Measurements from ENCODE around the gene CNOT2. TPM values are rescaled to one million over a fixed set of nuclear protein-coding genes. Genes with fewer than 3 reads are reported as not detected.

CNOT2 gene
- total RNA-seq, 1 donor: 153 TPM

- DNase-seq (ENCODE audit: insufficient read length, low spot score, missing footprints): peak; percentile 6
- peaks cover 43% of the 10 kb centered on the region for H3K79me2 ChIP-seq (ENCODE audit: insufficient read depth, low read length)
These were observed 62.6 kb downstream of the CNOT2 start for GRCh38 chr12:70305794-70306193.

DNA sequence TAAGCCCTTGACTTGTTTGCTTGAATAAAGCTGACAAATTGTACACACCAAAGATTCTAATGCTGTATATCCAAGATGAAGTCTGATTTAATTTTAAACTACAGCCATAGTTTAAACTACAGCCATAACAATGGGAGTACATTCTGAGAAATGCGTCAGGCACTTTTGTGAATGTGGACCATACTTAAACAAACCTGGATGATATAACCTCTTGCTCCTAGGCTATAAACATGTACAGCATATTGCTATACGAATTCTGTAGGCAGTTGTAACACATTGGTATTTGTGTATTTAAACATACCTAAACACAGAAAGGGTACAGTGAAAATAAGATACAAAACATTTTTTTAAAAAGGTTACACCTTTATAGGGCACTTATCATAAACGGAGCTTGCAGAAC is 63.4 kb downstream of the CNOT2 start:
- H3K27me3 ChIP-seq (ENCODE audit: insufficient read depth, low read length): no peaks in the 10 kb centered on the region
- TF ChIP-seq CTCF (IDR thresholded peaks at IDR 0.05; ENCODE audit: extremely low read depth, low read depth, low read length): no peak
- H4K20me1 ChIP-seq (ENCODE audit: insufficient read depth, low read length): no peaks in the 10 kb centered on the region
- no peaks in the 10 kb centered on the region for H3K9me3 ChIP-seq (ENCODE audit: low read depth, low read length)
- H3K27ac ChIP-seq (ENCODE audit: low read depth, low read length): no peak overlapping the region
- H3K4me3 ChIP-seq (ENCODE audit: insufficient read depth, low read length): no peak overlapping the region
- no peak for DNase-seq (ENCODE audit: insufficient read length, low spot score, missing footprints)
- H3K4me2 ChIP-seq (ENCODE audit: insufficient read depth, low read length): no peak overlapping the region
- peaks cover 5% of the 10 kb centered on the region for H3K4me1 ChIP-seq (ENCODE audit: insufficient read depth, low read length)
- H2AFZ ChIP-seq (ENCODE audit: low read length): no peak overlapping the region
- no peaks in the 10 kb centered on the region for H3K36me3 ChIP-seq (ENCODE audit: insufficient read depth, low read length)
- peaks cover 47% of the 10 kb centered on the region for H3K79me2 ChIP-seq (ENCODE audit: insufficient read depth, low read length)

More at GRCh38 chr12:70305794-70306193, 62.6 kb downstream of the CNOT2 start:
- TF ChIP-seq CTCF (IDR thresholded peaks at IDR 0.05; ENCODE audit: extremely low read depth, low read depth, low read length): no peak
- peaks cover 5% of the 10 kb centered on the region for H3K4me1 ChIP-seq (ENCODE audit: insufficient read depth, low read length)
- H3K4me2 ChIP-seq (ENCODE audit: insufficient read depth, low read length): no peak overlapping the region
- H3K4me3 ChIP-seq (ENCODE audit: insufficient read depth, low read length): no peak overlapping the region
- H3K36me3 ChIP-seq (ENCODE audit: insufficient read depth, low read length): no peaks in the 10 kb centered on the region
- no peaks in the 10 kb centered on the region for H4K20me1 ChIP-seq (ENCODE audit: insufficient read depth, low read length)
- H3K27me3 ChIP-seq (ENCODE audit: insufficient read depth, low read length): no peaks in the 10 kb centered on the region
- H3K9me3 ChIP-seq (ENCODE audit: low read depth, low read length): no peaks in the 10 kb centered on the region
- H3K27ac ChIP-seq (ENCODE audit: low read depth, low read length): peak overlapping the region; percentile 25
- no peak overlapping the region for H2AFZ ChIP-seq (ENCODE audit: low read length)

- H3K9me3 ChIP-seq (ENCODE audit: low read depth, low read length): no peaks in the 10 kb centered on the region
- no peak overlapping the region for H2AFZ ChIP-seq (ENCODE audit: low read length)
- H3K27me3 ChIP-seq (ENCODE audit: insufficient read depth, low read length): no peaks in the 10 kb centered on the region
- no peak overlapping the region for H3K4me3 ChIP-seq (ENCODE audit: insufficient read depth, low read length)
- DNase-seq (ENCODE audit: insufficient read length, low spot score, missing footprints): no peak
- H3K4me2 ChIP-seq (ENCODE audit: insufficient read depth, low read length): no peak overlapping the region
- H3K79me2 ChIP-seq (ENCODE audit: insufficient read depth, low read length): peaks cover 49% of the 10 kb centered on the region
- H3K36me3 ChIP-seq (ENCODE audit: insufficient read depth, low read length): no peaks in the 10 kb centered on the region
- H3K27ac ChIP-seq (ENCODE audit: low read depth, low read length): no peak overlapping the region
- peaks cover 5% of the 10 kb centered on the region for H3K4me1 ChIP-seq (ENCODE audit: insufficient read depth, low read length)
- TF ChIP-seq CTCF (IDR thresholded peaks at IDR 0.05; ENCODE audit: extremely low read depth, low read depth, low read length): no peak
- no peaks in the 10 kb centered on the region for H4K20me1 ChIP-seq (ENCODE audit: insufficient read depth, low read length)
These were observed 64.6 kb downstream of the CNOT2 start for GRCh38 chr12:70307868-70308267.

DNA sequence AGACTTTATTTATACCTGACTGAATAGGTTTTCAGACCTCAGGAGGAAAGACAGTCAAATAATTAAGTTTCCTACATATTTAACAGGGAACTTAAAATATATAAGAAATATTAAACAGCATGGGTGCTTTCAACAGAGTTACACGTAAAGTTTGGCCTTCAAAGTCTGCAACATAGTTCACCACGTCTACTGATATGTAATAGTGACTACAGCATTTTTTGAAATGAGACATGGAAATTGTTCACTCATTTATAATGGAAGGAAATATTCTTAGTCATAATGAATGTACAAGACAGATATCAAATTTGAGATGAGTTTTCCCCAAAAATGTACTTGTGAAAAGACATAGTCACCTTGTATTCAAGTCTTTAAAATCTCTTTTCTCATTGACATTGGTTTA is 66.1 kb downstream of the CNOT2 start:
- no peak for TF ChIP-seq CTCF (IDR thresholded peaks at IDR 0.05; ENCODE audit: extremely low read depth, low read depth, low read length)
- no peak overlapping the region for H3K4me2 ChIP-seq (ENCODE audit: insufficient read depth, low read length)
- peaks cover 58% of the 10 kb centered on the region for H3K79me2 ChIP-seq (ENCODE audit: insufficient read depth, low read length)
- peak overlapping the region; percentile 32 for H3K27ac ChIP-seq (ENCODE audit: low read depth, low read length)
- peaks cover 5% of the 10 kb centered on the region for H3K4me1 ChIP-seq (ENCODE audit: insufficient read depth, low read length)
- no peaks in the 10 kb centered on the region for H3K9me3 ChIP-seq (ENCODE audit: low read depth, low read length)
- H2AFZ ChIP-seq (ENCODE audit: low read length): no peak overlapping the region
- no peak overlapping the region for H3K4me3 ChIP-seq (ENCODE audit: insufficient read depth, low read length)
- H4K20me1 ChIP-seq (ENCODE audit: insufficient read depth, low read length): no peaks in the 10 kb centered on the region
- H3K36me3 ChIP-seq (ENCODE audit: insufficient read depth, low read length): no peaks in the 10 kb centered on the region
- no peaks in the 10 kb centered on the region for H3K27me3 ChIP-seq (ENCODE audit: insufficient read depth, low read length)
- no peak for DNase-seq (ENCODE audit: insufficient read length, low spot score, missing footprints)

All from osteoblast (primary cell).